Hepatocyte (in vitro differentiated cells): ENCODE data around the gene FOSB. TPM values are rescaled to one million over a fixed set of nuclear protein-coding genes. Genes with fewer than 3 reads are reported as not detected.

Experiments
- DNase-seq: peaks from one replicate; pipeline ENCODE4 v3.0.0-alpha.2; 2016; ENCODE audit warnings: low spot score
- H2AFZ ChIP-seq: fragments of 200-600 bp; sonication (generic); 2 replicates; pipeline ENCODE4 v1.6.0; 2016; ENCODE audit warnings: antibody characterized with exemption, mild to moderate bottlenecking
- H3K27ac ChIP-seq: fragments of 200-600 bp; sonication (generic); 2 replicates; pipeline ENCODE4 v1.5.1; 2016; ENCODE audit warnings: mild to moderate bottlenecking
- H3K27me3 ChIP-seq: fragments of 200-600 bp; sonication (generic); 2 replicates; pipeline ENCODE4 v1.6.1; 2016
- H3K36me3 ChIP-seq: fragments of 200-600 bp; sonication (generic); replicated peaks from 2 replicates; pipeline ENCODE4 v1.5.1; 2016; ENCODE audit warnings: low read depth; ENCODE audit not compliant: insufficient read depth
- H3K4me1 ChIP-seq: fragments of 200-600 bp; sonication (generic); 2 replicates; pipeline ENCODE4 v1.5.1; 2016; ENCODE audit warnings: mild to moderate bottlenecking, moderate library complexity; ENCODE audit not compliant: insufficient read depth
- H3K4me2 ChIP-seq: fragments of 200-600 bp; sonication (generic); 2 replicates; pipeline ENCODE4 v1.6.0; 2016
- H3K4me3 ChIP-seq: fragments of 200-600 bp; sonication (generic); 2 replicates; pipeline ENCODE4 v1.5.1; 2016; ENCODE audit warnings: mild to moderate bottlenecking
- H3K79me2 ChIP-seq: fragments of 200-600 bp; sonication (generic); 2 replicates; pipeline ENCODE4 v1.6.0; 2017; ENCODE audit warnings: mild to moderate bottlenecking
- H3K9me2 ChIP-seq: fragments of 200-600 bp; sonication (generic); replicated peaks from 2 replicates; pipeline ENCODE4 v1.6.0; 2017; ENCODE audit warnings: mild to moderate bottlenecking; ENCODE audit not compliant: insufficient read depth
- H3K9me3 ChIP-seq: fragments of 200-600 bp; sonication (generic); 2 replicates; pipeline ENCODE4 v1.5.1; 2016; ENCODE audit warnings: low read depth, mild to moderate bottlenecking
- H4K20me1 ChIP-seq: fragments of 200-600 bp; sonication (generic); 2 replicates; pipeline ENCODE4 v1.6.0; 2016; ENCODE audit warnings: mild to moderate bottlenecking; ENCODE audit not compliant: insufficient read depth, poor library complexity, severe bottlenecking
- EZH2 ChIP-seq: fragments of 200-600 bp; sonication (generic); IDR thresholded peaks from 2 replicates; pipeline ENCODE4 v1.6.1; 2016; ENCODE audit warnings: antibody characterized with exemption, mild to moderate bottlenecking, borderline replicate concordance
- EZH2phosphoT487 ChIP-seq: fragments of 200-600 bp; sonication (generic); IDR thresholded peaks from one replicate; pipeline ENCODE4 v1.6.1; 2018; ENCODE audit warnings: antibody characterized with exemption, mild to moderate bottlenecking, low read depth, moderate library complexity; ENCODE audit not compliant: unreplicated experiment, severe bottlenecking
- WGBS: methylation state at CpG from one replicate; pipeline ENCODE4 v1.1.6; 2016; ENCODE audit warnings: low lambda C conversion rate; ENCODE audit errors: missing lambda C conversion rate; 5-methylcytosine and 5-hydroxymethylcytosine counted together
- polyA plus RNA-seq: library from polyadenylated mRNA; unstranded; fragments of >200 nt; fragmentation: Nextera tagmentation; extraction: Ambion mirVana; gene quantifications from 2 replicates; pipeline ENCODE4 v1.2.1, GENCODE V29; 2016
- total RNA-seq: library from RNA; depleted of rRNA; stranded (reverse); fragments of >200 nt; gene quantifications from 2 replicates; pipeline ENCODE4 v1.2.3, GENCODE V29; 2014
- TF ChIP-seq, protein P1 (sequence below): fragments of 200-600 bp; sonication (generic); IDR thresholded peaks from 2 replicates; pipeline ENCODE4 v1.5.1; 2016; ENCODE audit warnings: antibody characterized with exemption, mild to moderate bottlenecking; ENCODE audit not compliant: poor library complexity

FOSB gene
- total and polyA plus RNA-seq, 2 experiments from 2014 or later: 73.1 to 114 TPM

DNA sequence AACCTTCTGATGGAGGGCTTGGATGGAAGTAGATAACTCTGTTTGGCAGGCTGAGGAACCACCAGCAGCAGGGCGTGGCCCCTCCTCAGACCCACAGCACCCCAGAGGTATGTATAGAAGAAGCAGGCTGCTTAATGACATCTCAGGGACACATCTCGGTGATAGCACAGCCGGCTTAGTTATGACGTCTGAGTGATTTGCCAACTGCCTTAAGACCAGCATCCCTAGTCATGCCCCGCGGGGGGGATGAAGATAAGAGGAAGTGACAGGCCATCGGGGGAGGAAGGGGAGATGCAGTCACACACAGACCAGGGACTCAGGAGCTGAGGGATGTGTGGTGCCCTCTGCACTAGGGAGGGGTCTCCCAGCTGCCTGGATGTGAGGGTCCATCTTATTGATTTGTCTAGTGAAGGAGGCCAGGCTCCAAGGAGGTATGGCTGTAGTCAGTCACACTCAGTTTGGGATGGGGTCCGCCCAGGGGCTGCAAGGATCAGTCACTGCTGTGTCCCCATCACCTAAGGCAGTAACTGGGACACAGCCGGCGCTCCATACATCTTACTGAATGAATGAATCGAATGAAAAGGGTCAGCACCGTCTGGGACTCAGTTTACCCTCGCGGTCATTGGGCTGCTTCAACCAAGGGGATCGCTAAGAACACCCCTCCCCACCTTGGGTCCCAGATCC is 24.9 kb upstream of the FOSB start:
- Histone ChIP-seq H3K36me3 (no peaks in the 10 kb centered on the region), H3K4me3 (no peak overlapping the region), H3K4me2 (peak overlapping the region; percentile 86), H3K27ac (peak overlapping the region; percentile 36), H4K20me1 (no peaks in the 10 kb centered on the region), H3K4me1 (peaks cover 18% of the 10 kb centered on the region), H3K27me3 (no peaks in the 10 kb centered on the region), H3K9me3 (no peaks in the 10 kb centered on the region), H3K9me2 (no peaks in the 10 kb centered on the region), H3K79me2 (no peaks in the 10 kb centered on the region), H2AFZ (no peak overlapping the region)
- 20% methylated on average over 15 of the region's 15 CpGs for WGBS
- peak; percentile 63 for DNase-seq
- TF ChIP-seq EZH2 (no peak), EZH2phosphoT487 (no peak)
- TF ChIP-seq, protein P1, sequence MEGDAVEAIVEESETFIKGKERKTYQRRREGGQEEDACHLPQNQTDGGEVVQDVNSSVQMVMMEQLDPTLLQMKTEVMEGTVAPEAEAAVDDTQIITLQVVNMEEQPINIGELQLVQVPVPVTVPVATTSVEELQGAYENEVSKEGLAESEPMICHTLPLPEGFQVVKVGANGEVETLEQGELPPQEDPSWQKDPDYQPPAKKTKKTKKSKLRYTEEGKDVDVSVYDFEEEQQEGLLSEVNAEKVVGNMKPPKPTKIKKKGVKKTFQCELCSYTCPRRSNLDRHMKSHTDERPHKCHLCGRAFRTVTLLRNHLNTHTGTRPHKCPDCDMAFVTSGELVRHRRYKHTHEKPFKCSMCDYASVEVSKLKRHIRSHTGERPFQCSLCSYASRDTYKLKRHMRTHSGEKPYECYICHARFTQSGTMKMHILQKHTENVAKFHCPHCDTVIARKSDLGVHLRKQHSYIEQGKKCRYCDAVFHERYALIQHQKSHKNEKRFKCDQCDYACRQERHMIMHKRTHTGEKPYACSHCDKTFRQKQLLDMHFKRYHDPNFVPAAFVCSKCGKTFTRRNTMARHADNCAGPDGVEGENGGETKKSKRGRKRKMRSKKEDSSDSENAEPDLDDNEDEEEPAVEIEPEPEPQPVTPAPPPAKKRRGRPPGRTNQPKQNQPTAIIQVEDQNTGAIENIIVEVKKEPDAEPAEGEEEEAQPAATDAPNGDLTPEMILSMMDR: no peak

DNA sequence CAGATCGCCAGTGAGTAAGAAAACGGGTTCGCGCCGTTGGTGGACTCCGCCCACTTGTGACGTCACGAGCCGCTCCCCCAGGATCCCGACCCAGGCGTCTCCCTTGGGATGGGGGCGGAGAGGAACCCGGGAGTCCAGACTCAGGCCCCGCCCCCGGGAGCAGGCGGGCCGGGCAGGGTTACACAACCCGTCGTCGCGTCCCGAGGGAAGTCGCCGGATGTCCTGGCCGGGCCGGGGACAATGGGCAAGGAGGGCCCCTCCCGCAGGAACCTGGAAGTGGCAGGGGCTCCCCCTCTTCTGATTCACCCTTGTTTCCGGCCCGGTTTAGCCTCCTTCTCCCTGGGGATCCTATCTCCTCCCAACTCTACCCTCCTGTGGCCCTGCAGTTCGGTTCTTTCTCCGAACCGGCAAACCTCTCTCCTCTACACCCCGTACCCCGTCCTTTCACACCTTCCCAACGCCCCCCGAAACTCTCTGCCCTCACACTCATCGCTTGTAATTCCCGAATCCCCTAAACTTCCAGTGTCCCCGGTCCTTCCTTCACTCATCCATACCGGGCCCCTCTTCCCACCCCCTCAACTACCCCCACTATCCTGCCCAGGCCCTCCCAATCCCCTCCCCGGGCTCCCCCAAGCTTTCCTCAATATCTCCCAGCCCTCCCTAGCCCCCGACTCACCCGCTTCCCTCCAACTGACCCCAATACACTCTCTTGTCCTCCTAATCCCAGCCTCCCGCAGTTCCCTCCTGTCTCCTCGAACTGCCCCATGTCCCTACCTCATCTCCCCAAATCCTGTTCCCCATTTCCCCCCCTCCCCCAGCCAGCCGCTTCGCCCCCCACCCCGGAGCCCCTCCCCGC is 24.1 kb upstream of the FOSB start:
- H4K20me1 ChIP-seq: no peaks in the 10 kb centered on the region
- WGBS: 4% methylated on average over 28 of the region's 49 CpGs
- TF ChIP-seq, protein P1: no peak
- no peak for TF ChIP-seq EZH2phosphoT487
- no peak for TF ChIP-seq EZH2
- H3K79me2 ChIP-seq: no peaks in the 10 kb centered on the region
- H3K9me2 ChIP-seq: no peaks in the 10 kb centered on the region
- H3K36me3 ChIP-seq: no peaks in the 10 kb centered on the region
- H3K4me1 ChIP-seq: peaks cover 18% of the 10 kb centered on the region
- DNase-seq: peak; percentile 98
- H3K27ac ChIP-seq: peak overlapping the region; percentile 92
- peak overlapping the region; percentile 46 for H2AFZ ChIP-seq
- peak overlapping the region; percentile 86 for H3K4me2 ChIP-seq
- H3K9me3 ChIP-seq: no peaks in the 10 kb centered on the region
- peak overlapping the region; percentile 30 for H3K4me3 ChIP-seq
- no peaks in the 10 kb centered on the region for H3K27me3 ChIP-seq

DNA sequence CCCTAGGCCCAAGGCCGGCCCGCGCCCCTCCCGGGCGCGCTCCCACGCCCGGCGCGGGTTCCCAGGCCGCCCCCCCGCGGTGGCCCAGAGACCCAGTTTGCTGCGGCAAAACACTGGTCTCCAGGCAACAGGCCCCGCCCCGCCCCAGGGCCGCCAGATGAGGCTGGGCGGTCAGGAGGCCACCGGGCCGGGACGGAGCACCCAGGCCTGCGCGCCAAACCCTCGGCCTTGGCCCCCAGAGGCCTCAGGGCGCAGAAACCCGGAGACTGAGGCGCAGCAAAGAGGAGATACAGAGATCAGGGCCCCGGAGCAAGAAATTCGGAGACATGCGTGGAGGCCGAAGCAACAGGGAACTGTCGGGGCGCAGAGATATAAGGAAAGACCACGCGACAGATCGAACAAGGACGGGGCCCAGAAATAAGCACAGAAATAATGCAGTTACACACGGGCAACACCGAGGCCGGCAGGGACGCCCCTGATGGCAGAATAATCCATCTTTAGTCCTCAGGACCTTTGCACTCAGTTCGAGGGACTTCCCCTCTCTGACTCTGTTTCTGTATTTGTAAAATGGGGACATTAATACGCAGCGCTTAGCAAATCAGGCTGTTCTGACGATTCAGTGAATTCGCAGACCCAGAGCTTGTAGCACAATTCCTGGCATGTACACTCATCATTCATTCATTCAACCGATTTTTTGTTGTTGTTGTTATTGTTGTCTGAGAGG is 23.3 kb upstream of the FOSB start:
- peak overlapping the region; percentile 86 for H3K4me2 ChIP-seq
- H4K20me1 ChIP-seq: no peaks in the 10 kb centered on the region
- H3K4me3 ChIP-seq: peak overlapping the region; percentile 2
- no peaks in the 10 kb centered on the region for H3K9me2 ChIP-seq
- peak; percentile 96 for DNase-seq
- H3K4me1 ChIP-seq: peaks cover 18% of the 10 kb centered on the region
- H3K36me3 ChIP-seq: no peaks in the 10 kb centered on the region
- TF ChIP-seq, protein P1: no peak
- no peaks in the 10 kb centered on the region for H3K27me3 ChIP-seq
- no peaks in the 10 kb centered on the region for H3K79me2 ChIP-seq
- H3K9me3 ChIP-seq: no peaks in the 10 kb centered on the region
- peak overlapping the region; percentile 92 for H3K27ac ChIP-seq
- peak overlapping the region; percentile 14 for H2AFZ ChIP-seq
- 26% methylated on average over 36 of the region's 47 CpGs for WGBS
